DOHH2 (cell line): ENCODE measurements around the gene PPP5C.

Experiments used
- EZH2phosphoT487 ChIP-seq: fragments of 200-600 bp; sonication (generic); IDR thresholded peaks from 2 replicates; pipeline ENCODE4 v1.6.1; 2017; ENCODE audit warnings: borderline replicate concordance, mild to moderate bottlenecking, antibody characterized with exemption, low read length, moderate library complexity, mixed read lengths
- TF ChIP-seq, protein P1 (sequence below): fragments of 200-600 bp; sonication (generic); IDR thresholded peaks from one replicate; pipeline ENCODE4 v1.5.1; 2014; ENCODE audit warnings: antibody characterized with exemption, mild to moderate bottlenecking, low read depth, low read length; ENCODE audit not compliant: poor library complexity, severe bottlenecking

DNA sequence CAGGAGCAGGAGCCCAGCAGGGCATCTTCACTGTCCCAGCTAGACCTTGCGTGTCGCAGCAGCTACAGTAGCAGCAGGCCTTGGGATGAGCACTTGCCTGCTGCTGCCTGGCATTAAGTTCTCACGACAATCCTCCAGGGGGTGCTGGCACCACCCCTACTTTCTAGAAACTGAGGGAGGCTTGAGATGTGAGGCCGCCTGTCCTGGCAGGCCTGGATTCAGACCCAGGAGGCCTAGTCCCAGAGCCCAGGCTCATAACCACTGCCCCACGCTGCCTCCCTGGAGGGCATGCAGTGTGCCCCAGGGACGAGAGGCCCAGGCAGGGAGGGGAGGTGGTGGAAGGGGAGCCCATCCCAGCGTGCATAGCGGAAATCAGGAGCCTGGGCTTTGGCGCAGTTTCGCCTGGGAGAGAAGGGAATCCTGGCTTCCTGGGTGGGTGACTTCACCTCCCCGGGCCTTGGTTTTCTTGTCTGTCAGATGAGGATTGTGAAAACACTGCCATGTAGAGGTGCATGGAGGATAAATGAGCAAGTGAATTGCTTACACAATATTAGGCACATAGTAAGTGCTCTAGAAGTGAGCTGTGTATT lies 26.1 kb downstream of the PPP5C start:
- TF ChIP-seq, protein P1, sequence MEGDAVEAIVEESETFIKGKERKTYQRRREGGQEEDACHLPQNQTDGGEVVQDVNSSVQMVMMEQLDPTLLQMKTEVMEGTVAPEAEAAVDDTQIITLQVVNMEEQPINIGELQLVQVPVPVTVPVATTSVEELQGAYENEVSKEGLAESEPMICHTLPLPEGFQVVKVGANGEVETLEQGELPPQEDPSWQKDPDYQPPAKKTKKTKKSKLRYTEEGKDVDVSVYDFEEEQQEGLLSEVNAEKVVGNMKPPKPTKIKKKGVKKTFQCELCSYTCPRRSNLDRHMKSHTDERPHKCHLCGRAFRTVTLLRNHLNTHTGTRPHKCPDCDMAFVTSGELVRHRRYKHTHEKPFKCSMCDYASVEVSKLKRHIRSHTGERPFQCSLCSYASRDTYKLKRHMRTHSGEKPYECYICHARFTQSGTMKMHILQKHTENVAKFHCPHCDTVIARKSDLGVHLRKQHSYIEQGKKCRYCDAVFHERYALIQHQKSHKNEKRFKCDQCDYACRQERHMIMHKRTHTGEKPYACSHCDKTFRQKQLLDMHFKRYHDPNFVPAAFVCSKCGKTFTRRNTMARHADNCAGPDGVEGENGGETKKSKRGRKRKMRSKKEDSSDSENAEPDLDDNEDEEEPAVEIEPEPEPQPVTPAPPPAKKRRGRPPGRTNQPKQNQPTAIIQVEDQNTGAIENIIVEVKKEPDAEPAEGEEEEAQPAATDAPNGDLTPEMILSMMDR, result peak; percentile 43
- TF ChIP-seq EZH2phosphoT487, result no peak
